HL-60 (cell line): ENCODE data around the gene ZNF385D.

Experiments used
- CTCF ChIP-seq: IDR thresholded peaks from one replicate; pipeline ENCODE4 v1.5.1; 2011; ENCODE audit warnings: low read length, control low read depth, inconsistent platforms; ENCODE audit not compliant: insufficient read depth
- POLR2AphosphoS5 ChIP-seq: IDR thresholded peaks from 2 replicates; pipeline ENCODE4 v1.6.1; 2012; ENCODE audit warnings: low read depth
- SPI1 ChIP-seq: IDR thresholded peaks from 2 replicates; pipeline ENCODE4 v1.6.1; 2012; ENCODE audit warnings: low read depth, mild to moderate bottlenecking, borderline replicate concordance

GRCh38 chr3:21778715-21779114, 27.7 kb upstream of the ZNF385D start:
- TF ChIP-seq SPI1 = no peak
- no peak for TF ChIP-seq CTCF
- no peak for TF ChIP-seq POLR2AphosphoS5
